BE2C (cell line): ENCODE results near the gene DCAF4L1.

Experiments used
- DNase-seq: peaks from one replicate; pipeline ENCODE4 v3.0.0-alpha.2; 2020
- H3K27me3 ChIP-seq: fragments of 250-450 bp; sonication (Bioruptor Pico); 2 replicates; pipeline ENCODE4 v1.5.1; 2020; ENCODE audit warnings: mild to moderate bottlenecking
- H3K36me3 ChIP-seq: fragments of 250-450 bp; sonication (Bioruptor Pico); 2 replicates; pipeline ENCODE4 v1.5.1; 2020; ENCODE audit warnings: mild to moderate bottlenecking
- H3K4me1 ChIP-seq: fragments of 250-450 bp; sonication (Bioruptor Pico); 2 replicates; pipeline ENCODE4 v1.5.1; 2020
- H3K4me3 ChIP-seq: 2 replicates; pipeline ENCODE4 v1.5.1; 2011; ENCODE audit warnings: low read depth, low read length
- H3K9me3 ChIP-seq: fragments of 250-450 bp; sonication (Bioruptor Pico); 2 replicates; pipeline ENCODE4 v1.5.1; 2020
- CTCF ChIP-seq: IDR thresholded peaks from 2 replicates; pipeline ENCODE4 v1.5.1; 2012; ENCODE audit warnings: mild to moderate bottlenecking, low read depth, low read length

The DCAF4L1 gene

GRCh38 chr4:41977709-41978108 is 3.8 kb upstream of the DCAF4L1 start:
- Histone ChIP-seq H3K36me3 (no peaks in the 10 kb centered on the region), H3K4me3 (no peak overlapping the region), H3K4me1 (no peaks in the 10 kb centered on the region), H3K9me3 (no peaks in the 10 kb centered on the region), H3K27me3 (no peaks in the 10 kb centered on the region)
- no peak for TF ChIP-seq CTCF
- DNase-seq = no peak

- Histone ChIP-seq H3K4me3 (no peak overlapping the region), H3K36me3 (no peaks in the 10 kb centered on the region), H3K4me1 (no peaks in the 10 kb centered on the region), H3K9me3 (no peaks in the 10 kb centered on the region), H3K27me3 (no peaks in the 10 kb centered on the region)
- DNase-seq = no peak
- TF ChIP-seq CTCF = no peak
Measured at GRCh38 chr4:41982716-41983115, 1.2 kb downstream of the DCAF4L1 start.

- peaks cover 2% of the 10 kb centered on the region; the same call in 1 of the 2 replicates for H3K4me1 ChIP-seq
- no peaks in the 10 kb centered on the region for H3K9me3 ChIP-seq
- no peaks in the 10 kb centered on the region for H3K27me3 ChIP-seq
- no peak for TF ChIP-seq CTCF
- no peak for DNase-seq
- no peaks in the 10 kb centered on the region for H3K36me3 ChIP-seq
- H3K4me3 ChIP-seq = no peak overlapping the region
Measured at GRCh38 chr4:41985151-41985550, 3.6 kb downstream of the DCAF4L1 start.

GRCh38 chr4:41989994-41990364 is 8.4 kb downstream of the DCAF4L1 start:
- Histone ChIP-seq H3K27me3 (no peaks in the 10 kb centered on the region), H3K36me3 (no peaks in the 10 kb centered on the region), H3K9me3 (no peaks in the 10 kb centered on the region), H3K4me3 (peak overlapping the region; percentile 97), H3K4me1 (peaks cover 2% of the 10 kb centered on the region; the same call in 1 of the 2 replicates)
- no peak for DNase-seq
- TF ChIP-seq CTCF = no peak

GRCh38 chr4:41990365-41991111 is 9.0 kb downstream of the DCAF4L1 start, which contains the start of gene SLC30A9:
Gene SLC30A9 (plus strand): TSS chr4:41990530. CDS start chr4:41990652, 122 bp downstream.
- Histone ChIP-seq H3K4me3 (peak within 1 kb of the TSS; percentile 97), H3K9me3 (no peaks in the 10 kb centered on the region), H3K27me3 (no peaks in the 10 kb centered on the region), H3K4me1 (peaks cover 2% of the 10 kb centered on the region; the same call in 1 of the 2 replicates), H3K36me3 (no peaks in the 10 kb centered on the region)
- peak; percentile 38 for TF ChIP-seq CTCF
- peak; percentile 94 for DNase-seq
